Prostate gland (tissue), 2 donors: Measurements from ENCODE around the gene SPINK2.

Experiments
- CTCF ChIP-seq, 4 experiments: fragments of 200-600 bp in 2 of 4; fragments of 450-650 bp in 2 of 4; sonication (generic) in 2 of 4; IDR thresholded peaks; 1 replicate in 3 of 4; 2 replicates in 1 of 4; pipeline ENCODE4 v1.5.1; 2016 to 2019; ENCODE audit warnings: antibody characterized with exemption in 4 of 4, mild to moderate bottlenecking in 2 of 4, moderate library complexity in 2 of 4
- POLR2A ChIP-seq: fragments of 450-650 bp; IDR thresholded peaks from one replicate; pipeline ENCODE4 v1.6.1; 2016; ENCODE audit warnings: antibody characterized with exemption, mild to moderate bottlenecking
- POLR2AphosphoS5 ChIP-seq: sonication (generic); formaldehyde crosslinking; IDR thresholded peaks from one replicate; pipeline ENCODE4 v1.6.1; 2017; ENCODE audit warnings: antibody characterized with exemption

- TF ChIP-seq CTCF (IDR thresholded peaks at IDR 0.05) (no peak), POLR2A (no peak), POLR2AphosphoS5 (no peak)
These were observed 61.3 kb downstream of the SPINK2 start for GRCh38 chr4:56760183-56760582.
